Mesendoderm (in vitro differentiated cells): ENCODE measurements around the gene UBR3.
"Not testable (repeated sequence)": the region's sequence is repeated elsewhere in the genome, so short reads cannot be mapped to it uniquely, and the experiment has no call there.

Experiments
- DNase-seq: peaks from one replicate; pipeline ENCODE4 v3.0.0; 2013
- H2AK5ac ChIP-seq: 2 replicates; pipeline ENCODE4 v1.6.1; 2013; ENCODE audit warnings: low read length, inconsistent platforms
- H2BK120ac ChIP-seq: 2 replicates; pipeline ENCODE4 v1.6.1; 2013; ENCODE audit warnings: low read depth, mild to moderate bottlenecking, low read length, moderate library complexity, mixed read lengths
- H2BK15ac ChIP-seq: replicated peaks from 2 replicates; pipeline ENCODE4 v1.6.1; 2013; ENCODE audit warnings: low read depth, mild to moderate bottlenecking, moderate library complexity
- H2BK5ac ChIP-seq: 2 replicates; pipeline ENCODE4 v1.6.1; 2013; ENCODE audit warnings: low read length, inconsistent platforms
- H3K18ac ChIP-seq: 2 replicates; pipeline ENCODE4 v1.6.1; 2013; ENCODE audit warnings: mild to moderate bottlenecking, low read length, mixed read lengths
- H3K23ac ChIP-seq: one replicate; pipeline ENCODE4 v1.6.1; 2013; ENCODE audit warnings: low read length
- H3K27ac ChIP-seq: 2 replicates; pipeline ENCODE4 v1.5.1; 2013; ENCODE audit warnings: low read depth, mild to moderate bottlenecking, inconsistent platforms, low read length, moderate library complexity
- H3K27me3 ChIP-seq: 2 replicates; pipeline ENCODE4 v1.6.1; 2013; ENCODE audit warnings: low read length, control low read depth, mild to moderate bottlenecking, inconsistent platforms; ENCODE audit not compliant: insufficient read depth, poor library complexity
- H3K36me3 ChIP-seq: 2 replicates; pipeline ENCODE4 v1.6.1; 2013; ENCODE audit warnings: low read length, inconsistent platforms; ENCODE audit not compliant: control insufficient read depth, insufficient read depth
- H3K4ac ChIP-seq: one replicate; pipeline ENCODE4 v1.6.1; 2013; ENCODE audit warnings: low read depth, mild to moderate bottlenecking, low read length, moderate library complexity
- H3K4me1 ChIP-seq: 2 replicates; pipeline ENCODE4 v1.6.1; 2013; ENCODE audit warnings: low read depth, low read length, inconsistent platforms; ENCODE audit not compliant: control insufficient read depth
- H3K4me2 ChIP-seq: 2 replicates; pipeline ENCODE4 v1.6.1; 2013; ENCODE audit warnings: low read length
- H3K4me3 ChIP-seq: 2 replicates; pipeline ENCODE4 v1.5.1; 2013; ENCODE audit warnings: mild to moderate bottlenecking, low read length
- H3K56ac ChIP-seq: one replicate; pipeline ENCODE4 v1.6.1; 2013; ENCODE audit warnings: low read length
- H3K79me1 ChIP-seq: 2 replicates; pipeline ENCODE4 v1.6.1; 2013; ENCODE audit warnings: low read length, inconsistent platforms
- H3K79me2 ChIP-seq: 2 replicates; pipeline ENCODE4 v1.6.1; 2013; ENCODE audit warnings: mild to moderate bottlenecking, low read length; ENCODE audit not compliant: control insufficient read depth, insufficient read depth
- H3K9ac ChIP-seq: 2 replicates; pipeline ENCODE4 v1.6.1; 2013; ENCODE audit warnings: low read length, inconsistent platforms
- H4K5ac ChIP-seq: one replicate; pipeline ENCODE4 v1.6.1; 2013; ENCODE audit warnings: low read length
- H4K8ac ChIP-seq: one replicate; pipeline ENCODE4 v1.6.1; 2013; ENCODE audit warnings: low read depth, mild to moderate bottlenecking, control low read depth, low read length, moderate library complexity
- WGBS: extraction: QIAGEN DNeasy Blood & Tissue Kit; methylation state at CpG from one replicate; pipeline ENCODE4 v1.1.7; 2013; ENCODE audit warnings: low lambda C conversion rate, missing lambda C conversion rate; ENCODE audit not compliant: insufficient coverage; ENCODE audit errors: extremely low coverage; 5-methylcytosine and 5-hydroxymethylcytosine counted together

The UBR3 gene

DNA sequence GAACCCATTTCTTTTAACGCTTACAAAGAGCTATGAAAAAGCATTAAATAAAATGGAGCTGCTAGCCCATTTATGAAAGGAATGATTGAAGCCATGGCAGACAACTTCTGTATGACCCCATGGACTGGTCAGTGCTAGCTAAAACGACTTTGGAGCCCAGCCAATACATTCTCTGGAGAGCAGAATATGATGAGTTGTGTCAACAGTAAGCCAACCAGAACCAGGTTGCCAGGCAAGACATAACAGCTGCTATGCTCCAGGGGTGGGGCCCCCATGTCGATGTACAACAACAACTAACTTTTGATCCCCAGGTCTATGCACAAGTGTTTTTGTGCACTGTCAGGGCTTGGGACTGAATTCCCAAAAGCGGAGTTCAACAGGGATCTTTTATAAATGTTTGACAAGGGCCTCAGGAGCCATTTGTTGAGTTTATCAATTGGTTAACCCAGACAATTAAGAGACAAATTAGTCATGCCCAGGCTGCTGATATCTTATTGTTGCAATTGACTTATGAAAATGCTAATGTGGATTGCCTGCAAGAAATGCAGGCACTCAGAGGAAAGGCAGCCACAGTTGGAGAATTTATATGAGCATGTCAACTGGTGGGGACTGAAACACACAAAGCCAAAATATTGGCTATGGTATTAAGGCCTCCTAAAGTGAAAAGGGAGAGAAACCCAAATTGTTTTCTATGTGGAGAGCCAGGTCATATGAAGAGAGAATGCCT is 286.1 kb downstream of the UBR3 start:
- Histone ChIP-seq H3K56ac (no peak overlapping the region), H2BK15ac (no peak overlapping the region), H3K4me3 (no peak overlapping the region), H3K4me2 (no peak overlapping the region), H3K18ac (no peak overlapping the region), H3K79me1 (no peaks in the 10 kb centered on the region), H3K79me2 (no peaks in the 10 kb centered on the region), H4K8ac (no peak overlapping the region), H3K27me3 (no peaks in the 10 kb centered on the region), H2AK5ac (no peak overlapping the region), H3K23ac (no peak overlapping the region), H4K5ac (no peak overlapping the region), H3K27ac (no peak overlapping the region), H3K36me3 (no peaks in the 10 kb centered on the region), H3K9ac (no peak overlapping the region), H2BK5ac (no peak overlapping the region), H2BK120ac (no peak overlapping the region), H3K4ac (no peak overlapping the region), H3K4me1 (no peaks in the 10 kb centered on the region)
- DNase-seq: no peak
- no CpG with 5 or more reads among the region's 4 CpGs for WGBS

GRCh38 chr2:170115501-170116229 is 288.4 kb downstream of the UBR3 start:
- WGBS: no CpG with 5 or more reads among the region's 10 CpGs
- Histone ChIP-seq H3K23ac (no peak overlapping the region), H2BK5ac (no peak overlapping the region), H3K79me1 (no peaks in the 10 kb centered on the region), H2BK120ac (no peak overlapping the region), H3K4me2 (no peak overlapping the region), H2AK5ac (no peak overlapping the region), H3K27ac (no peak overlapping the region), H3K18ac (no peak overlapping the region), H3K27me3 (no peaks in the 10 kb centered on the region), H4K8ac (no peak overlapping the region), H3K79me2 (no peaks in the 10 kb centered on the region), H3K4me1 (no peaks in the 10 kb centered on the region), H3K36me3 (no peaks in the 10 kb centered on the region), H3K4me3 (no peak overlapping the region), H3K4ac (no peak overlapping the region), H2BK15ac (no peak overlapping the region), H3K56ac (no peak overlapping the region), H3K9ac (no peak overlapping the region), H4K5ac (no peak overlapping the region)
- DNase-seq: no peak

DNA sequence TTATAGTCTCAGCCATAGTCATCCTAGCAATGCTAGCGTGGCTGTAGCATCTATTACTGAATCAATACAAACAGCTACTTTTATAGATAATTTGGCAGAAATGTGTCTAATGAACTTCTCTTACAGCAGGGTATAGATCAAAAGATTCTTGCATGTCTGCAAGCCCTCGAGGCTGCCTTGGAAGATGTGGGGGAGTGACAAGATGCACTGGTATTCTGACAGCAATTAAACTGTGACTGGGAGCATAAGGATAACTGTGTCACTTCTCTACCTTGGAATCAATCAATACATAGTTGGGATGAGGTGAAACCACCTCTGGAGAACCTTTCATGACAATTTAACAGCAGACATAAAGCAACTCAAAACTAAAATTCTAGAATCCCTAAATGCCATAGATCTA is 291.4 kb downstream of the UBR3 start:
- H4K8ac ChIP-seq: no peak overlapping the region
- H2AK5ac ChIP-seq: no peak overlapping the region
- H3K36me3 ChIP-seq: no peaks in the 10 kb centered on the region
- no peak overlapping the region for H3K23ac ChIP-seq
- no peaks in the 10 kb centered on the region for H3K79me1 ChIP-seq
- no peaks in the 10 kb centered on the region for H3K27me3 ChIP-seq
- no peak overlapping the region for H3K18ac ChIP-seq
- no peak overlapping the region for H3K56ac ChIP-seq
- no peak for DNase-seq
- H2BK120ac ChIP-seq: no peak overlapping the region
- no peak overlapping the region for H3K4me2 ChIP-seq
- no CpG with 5 or more reads among the region's 2 CpGs for WGBS
- H2BK15ac ChIP-seq: no peak overlapping the region
- no peak overlapping the region for H3K27ac ChIP-seq
- H4K5ac ChIP-seq: no peak overlapping the region
- no peak overlapping the region for H3K4me3 ChIP-seq
- H3K79me2 ChIP-seq: no peaks in the 10 kb centered on the region
- no peak overlapping the region for H3K9ac ChIP-seq
- no peaks in the 10 kb centered on the region for H3K4me1 ChIP-seq
- H3K4ac ChIP-seq: no peak overlapping the region
- H2BK5ac ChIP-seq: no peak overlapping the region

DNA sequence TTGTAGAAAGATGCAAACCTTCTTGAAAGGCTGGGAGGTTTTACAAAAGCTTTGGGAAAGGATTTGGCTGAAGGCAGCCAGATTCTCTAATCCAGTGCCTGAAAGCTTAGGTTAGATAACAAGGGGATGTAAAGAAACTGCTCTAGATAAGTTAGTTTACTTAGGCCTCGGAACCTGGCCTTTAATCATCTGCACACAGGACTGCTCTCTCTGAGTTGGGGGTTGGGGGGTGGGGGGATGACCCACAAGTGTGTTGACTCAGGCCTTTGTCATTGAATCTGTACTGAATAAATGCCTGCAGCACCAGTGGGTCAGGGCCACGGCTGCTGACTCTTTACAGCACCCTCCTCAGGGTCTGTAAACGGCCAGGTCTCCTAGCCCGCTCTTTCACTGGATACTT is 292.1 kb downstream of the UBR3 start:
- H3K36me3 ChIP-seq, DNase-seq, H3K79me2 ChIP-seq, H2AK5ac ChIP-seq, H3K56ac ChIP-seq, H3K4me2 ChIP-seq, H3K4me1 ChIP-seq, H3K23ac ChIP-seq, H3K18ac ChIP-seq, H4K8ac ChIP-seq, H3K4me3 ChIP-seq, H3K27ac ChIP-seq, H3K27me3 ChIP-seq, H3K4ac ChIP-seq, H4K5ac ChIP-seq, H3K79me1 ChIP-seq, H2BK15ac ChIP-seq, H2BK5ac ChIP-seq, H2BK120ac ChIP-seq, H3K9ac ChIP-seq: not testable (repeated sequence)
- no CpG with 5 or more reads among the region's 4 CpGs for WGBS

- WGBS: no CpG with 5 or more reads among the region's 1 CpG
- no peak for DNase-seq
- Histone ChIP-seq H2AK5ac (no peak overlapping the region), H3K56ac (no peak overlapping the region), H3K23ac (no peak overlapping the region), H3K79me2 (no peaks in the 10 kb centered on the region), H3K36me3 (no peaks in the 10 kb centered on the region), H3K4me2 (no peak overlapping the region), H2BK15ac (no peak overlapping the region), H3K79me1 (no peaks in the 10 kb centered on the region), H3K27me3 (no peaks in the 10 kb centered on the region), H3K4me1 (no peaks in the 10 kb centered on the region), H3K18ac (no peak overlapping the region), H3K9ac (no peak overlapping the region), H2BK120ac (no peak overlapping the region), H2BK5ac (no peak overlapping the region), H4K8ac (no peak overlapping the region), H3K4ac (no peak overlapping the region), H4K5ac (no peak overlapping the region), H3K4me3 (no peak overlapping the region), H3K27ac (no peak overlapping the region)
Measured at GRCh38 chr2:170121689-170122088, 294.4 kb downstream of the UBR3 start.
